Measurements from ENCODE around the gene NRIP1.

DNA sequence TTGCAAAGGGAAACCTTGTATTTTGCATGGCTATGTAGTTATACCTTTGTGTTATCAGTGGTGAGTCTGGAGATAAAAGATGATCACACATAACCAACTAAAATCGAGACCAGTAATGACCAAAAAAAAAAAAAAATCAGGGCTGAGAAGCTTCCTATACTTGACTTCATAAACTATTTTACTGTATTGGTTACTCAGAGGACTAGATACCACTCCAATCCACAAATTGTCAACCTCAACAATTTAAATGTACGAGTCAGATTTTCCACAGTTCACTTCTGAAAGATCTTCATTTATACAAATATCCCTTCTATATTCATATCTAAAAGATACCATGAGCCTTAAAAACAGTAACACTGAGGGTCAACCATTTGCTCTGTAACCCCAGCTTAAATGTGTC is 71.7 kb downstream of the NRIP1 start:
- TF ChIP-seq CTCF (IDR thresholded peaks at IDR 0.05) (no peak), POLR2A (IDR thresholded peaks at IDR 0.05) (no peak), POLR2AphosphoS5 (IDR thresholded peaks at IDR 0.05) (no peak)

All from transverse colon (tissue), 4 donors.